Trophoblast cell (in vitro differentiated cells and primary cell): ENCODE data around the gene GNRHR.
A peak's percentile ranks its signal among the peaks of the same experiment; 100 is the strongest.

Experiments used
- DNase-seq, 2 donors: peaks; one replicate each; pipeline ENCODE4 v3.0.0-alpha.2; 2016
- H2AFZ ChIP-seq: 2 replicates; pipeline ENCODE4 v1.6.1; 2013; ENCODE audit warnings: low read length, moderate library complexity, mild to moderate bottlenecking; ENCODE audit not compliant: insufficient read depth, poor library complexity
- H2AK5ac ChIP-seq: 2 replicates; pipeline ENCODE4 v1.6.1; 2013; ENCODE audit warnings: mild to moderate bottlenecking, low read length
- H2BK120ac ChIP-seq: 2 replicates; pipeline ENCODE4 v1.6.1; 2013; ENCODE audit warnings: low read length, mild to moderate bottlenecking, moderate library complexity; ENCODE audit not compliant: insufficient read depth, poor library complexity
- H2BK12ac ChIP-seq: 2 replicates; pipeline ENCODE4 v1.6.1; 2013; ENCODE audit warnings: mild to moderate bottlenecking, low read length, moderate library complexity
- H2BK5ac ChIP-seq: 2 replicates; pipeline ENCODE4 v1.6.1; 2013; ENCODE audit warnings: low read length, low read depth, moderate library complexity, mild to moderate bottlenecking; ENCODE audit not compliant: poor library complexity
- H3K14ac ChIP-seq: 2 replicates; pipeline ENCODE4 v1.6.1; 2013; ENCODE audit warnings: mild to moderate bottlenecking, low read length
- H3K18ac ChIP-seq: 2 replicates; pipeline ENCODE4 v1.6.1; 2013; ENCODE audit warnings: mild to moderate bottlenecking, low read length
- H3K23ac ChIP-seq: 2 replicates; pipeline ENCODE4 v1.6.1; 2013; ENCODE audit warnings: low read length
- H3K27ac ChIP-seq: 2 replicates; pipeline ENCODE4 v1.5.1; 2013; ENCODE audit warnings: low read depth, mild to moderate bottlenecking, inconsistent platforms, low read length, moderate library complexity
- H3K27me3 ChIP-seq: 2 replicates; pipeline ENCODE4 v1.6.1; 2013; ENCODE audit warnings: inconsistent platforms, mild to moderate bottlenecking, low read length, moderate library complexity; ENCODE audit not compliant: insufficient read depth
- H3K36me3 ChIP-seq, 2 experiments: 1 replicate in 1 of 2; 2 replicates in 1 of 2; pipeline ENCODE4 v1.6.1; 2013; ENCODE audit warnings: low read length in 2 of 2, mild to moderate bottlenecking in 2 of 2, moderate library complexity in 1 of 2; ENCODE audit not compliant: insufficient read depth in 2 of 2, control insufficient read depth in 1 of 2
- H3K4ac ChIP-seq: 2 replicates; pipeline ENCODE4 v1.6.1; 2013; ENCODE audit warnings: low read depth, mild to moderate bottlenecking, low read length, moderate library complexity
- H3K4me1 ChIP-seq, 2 experiments: 1 replicate in 1 of 2; 2 replicates in 1 of 2; pipeline ENCODE4 v1.6.1; 2013; ENCODE audit warnings: low read length in 2 of 2, mild to moderate bottlenecking in 2 of 2, moderate library complexity in 1 of 2; ENCODE audit not compliant: insufficient read depth in 2 of 2, control insufficient read depth in 1 of 2
- H3K4me2 ChIP-seq: 2 replicates; pipeline ENCODE4 v1.6.1; 2013; ENCODE audit warnings: inconsistent platforms, mild to moderate bottlenecking, low read length, moderate library complexity
- H3K4me3 ChIP-seq: 2 replicates; pipeline ENCODE4 v1.5.1; 2013; ENCODE audit warnings: mild to moderate bottlenecking, low read depth, low read length, inconsistent platforms
- H3K79me1 ChIP-seq: one replicate; pipeline ENCODE4 v1.6.1; 2013; ENCODE audit warnings: low read length
- H3K79me2 ChIP-seq: 2 replicates; pipeline ENCODE4 v1.6.1; 2013; ENCODE audit warnings: low read length, mild to moderate bottlenecking; ENCODE audit not compliant: control insufficient read depth, insufficient read depth, poor library complexity
- H3K9ac ChIP-seq: 2 replicates; pipeline ENCODE4 v1.6.1; 2013; ENCODE audit warnings: mild to moderate bottlenecking, low read length
- H3K9me3 ChIP-seq: 2 replicates; pipeline ENCODE4 v1.6.1; 2013; ENCODE audit warnings: low read depth, mild to moderate bottlenecking, control low read depth, inconsistent platforms, low read length; ENCODE audit not compliant: insufficient read depth
- H4K12ac ChIP-seq: 2 replicates; pipeline ENCODE4 v1.6.1; 2013; ENCODE audit warnings: low read depth, mild to moderate bottlenecking, low read length, moderate library complexity
- H4K8ac ChIP-seq: 2 replicates; pipeline ENCODE4 v1.6.1; 2013; ENCODE audit warnings: low read depth, mild to moderate bottlenecking, low read length, moderate library complexity
- H4K91ac ChIP-seq: one replicate; pipeline ENCODE4 v1.6.1; 2013; ENCODE audit warnings: low read depth, mild to moderate bottlenecking, low read length, moderate library complexity
- WGBS: extraction: QIAGEN DNeasy Blood & Tissue Kit; methylation state at CpG from one replicate; pipeline ENCODE4 v1.1.7; 2013; ENCODE audit warnings: missing lambda C conversion rate; ENCODE audit not compliant: insufficient read length, insufficient coverage; ENCODE audit errors: extremely low coverage; 5-methylcytosine and 5-hydroxymethylcytosine counted together

Gene GNRHR

DNA sequence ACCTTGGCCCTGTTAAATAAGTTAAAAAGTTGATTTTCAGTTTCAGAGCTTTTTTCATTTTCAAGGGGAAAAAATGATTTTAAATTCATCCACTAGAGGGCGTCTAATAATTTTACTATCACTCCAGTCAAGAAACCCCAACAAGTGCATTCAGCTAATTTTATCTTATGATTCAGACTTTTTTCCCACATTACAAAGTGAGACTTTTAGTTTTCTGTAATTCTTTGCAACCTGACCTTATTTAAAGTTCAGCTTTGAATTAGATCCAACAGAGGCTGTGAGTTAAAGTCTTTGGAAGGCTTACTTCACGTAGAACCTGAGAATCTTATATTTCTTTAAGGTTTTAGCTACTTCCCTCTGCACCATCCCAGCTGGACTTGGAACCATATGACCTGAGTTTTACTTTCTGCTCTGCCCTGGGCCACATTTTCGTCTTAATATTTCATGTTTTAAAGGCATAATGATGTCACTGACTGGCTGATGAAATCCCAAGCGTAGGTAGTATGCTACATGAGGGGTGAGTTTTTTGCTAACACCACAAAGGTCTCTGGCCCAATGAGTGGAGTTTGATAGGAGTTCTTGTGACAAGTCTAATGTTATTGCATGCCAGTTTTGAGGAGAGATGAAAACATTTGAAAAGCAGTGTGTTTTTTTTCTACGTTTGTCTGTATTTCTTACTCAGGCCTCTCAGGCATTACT is 7.2 kb downstream of the GNRHR start:
- Histone ChIP-seq H2BK12ac (no peak overlapping the region), H4K91ac (no peak overlapping the region), H3K4me3 (no peak overlapping the region), H3K9ac (no peak overlapping the region), H3K79me2 (no peaks in the 10 kb centered on the region), H3K36me3 (no peaks in the 10 kb centered on the region), H3K4me1 (no peaks in the 10 kb centered on the region), H2BK5ac (no peak overlapping the region), H3K23ac (no peak overlapping the region), H3K27ac (no peak overlapping the region), H3K27me3 (no peaks in the 10 kb centered on the region), H2BK120ac (no peak overlapping the region), H3K9me3 (no peaks in the 10 kb centered on the region), H3K4me2 (no peak overlapping the region), H3K4ac (no peak overlapping the region), H3K14ac (no peak overlapping the region), H4K12ac (no peak overlapping the region), H3K18ac (no peak overlapping the region), H2AFZ (no peak overlapping the region), H2AK5ac (no peak overlapping the region), H4K8ac (no peak overlapping the region), H3K79me1 (no peaks in the 10 kb centered on the region)
- WGBS = no CpG with 5 or more reads among the region's 5 CpGs
- peak in 1 of 2 donors; percentile 77 for DNase-seq

DNA sequence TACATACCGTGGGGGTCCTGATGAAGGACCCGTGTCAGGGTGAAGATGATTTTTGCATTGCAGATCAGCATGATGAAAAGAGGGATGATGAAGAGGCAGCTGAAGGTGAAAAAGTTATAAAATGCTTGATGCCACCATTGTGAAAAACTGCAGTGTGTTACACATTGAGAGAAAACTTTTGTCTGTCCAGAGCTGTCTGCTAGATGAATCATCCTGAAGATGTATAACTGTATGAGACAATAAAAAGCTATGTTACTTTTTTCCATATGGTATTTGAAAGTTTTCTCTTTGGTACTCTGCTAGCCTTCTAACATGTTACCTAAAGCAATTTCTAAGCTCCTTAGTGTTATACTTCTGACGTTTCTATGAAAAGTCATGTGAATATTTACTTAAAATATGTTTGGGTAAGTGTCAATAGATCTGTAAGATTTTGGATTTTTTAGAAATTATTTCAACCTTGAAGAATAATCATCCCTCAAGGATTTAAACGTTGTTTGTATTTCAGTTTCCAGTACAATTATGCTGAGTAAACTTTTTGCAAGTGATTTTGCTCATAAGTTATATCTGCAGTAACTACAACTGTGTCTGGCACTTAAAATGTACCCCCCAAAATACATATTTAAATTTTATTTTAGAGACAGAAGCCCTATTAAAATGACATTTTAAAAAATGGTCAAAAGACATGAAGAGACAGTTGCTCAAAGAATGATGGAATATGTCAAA is 9.5 kb downstream of the GNRHR start:
- H3K9me3 ChIP-seq = no peaks in the 10 kb centered on the region
- no peak overlapping the region for H2AK5ac ChIP-seq
- H3K79me1 ChIP-seq = no peaks in the 10 kb centered on the region
- H2BK12ac ChIP-seq = no peak overlapping the region
- H2BK120ac ChIP-seq = no peak overlapping the region
- no peaks in the 10 kb centered on the region for H3K27me3 ChIP-seq
- H4K91ac ChIP-seq = no peak overlapping the region
- no peak overlapping the region for H3K4me2 ChIP-seq
- no peak overlapping the region for H4K8ac ChIP-seq
- WGBS = no CpG with 5 or more reads among the region's 4 CpGs
- no peak overlapping the region for H3K18ac ChIP-seq
- no peak overlapping the region for H3K4ac ChIP-seq
- H4K12ac ChIP-seq = no peak overlapping the region
- DNase-seq = peak in 1 of 2 donors; percentile 19
- H3K36me3 ChIP-seq = no peaks in the 10 kb centered on the region
- no peak overlapping the region for H2BK5ac ChIP-seq
- H3K27ac ChIP-seq = no peak overlapping the region
- H3K14ac ChIP-seq = no peak overlapping the region
- no peak overlapping the region for H3K9ac ChIP-seq
- H3K79me2 ChIP-seq = no peaks in the 10 kb centered on the region
- no peak overlapping the region for H3K23ac ChIP-seq
- no peak overlapping the region for H2AFZ ChIP-seq
- no peak overlapping the region for H3K4me3 ChIP-seq
- no peaks in the 10 kb centered on the region for H3K4me1 ChIP-seq

DNA sequence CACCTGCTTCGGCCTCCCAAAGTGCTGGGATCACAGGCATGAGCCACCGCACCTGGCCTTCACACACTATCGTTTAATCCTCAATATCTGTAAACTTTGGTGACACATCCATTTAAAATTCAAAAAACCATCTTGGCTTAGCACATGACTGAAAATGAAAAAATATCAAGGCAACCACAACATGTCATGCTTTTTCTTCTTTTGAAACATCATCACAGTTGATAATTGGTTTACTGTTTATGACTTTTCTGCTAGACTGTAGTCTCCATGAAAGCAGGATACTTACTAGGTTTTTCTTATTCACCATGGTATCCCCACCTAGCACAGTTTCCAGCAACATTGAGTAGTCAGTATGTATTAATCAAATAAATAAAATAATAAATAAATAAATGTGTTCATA is 11.0 kb downstream of the GNRHR start:
- H2BK5ac ChIP-seq = no peak overlapping the region
- H3K23ac ChIP-seq = no peak overlapping the region
- H4K91ac ChIP-seq = no peak overlapping the region
- no CpG with 5 or more reads among the region's 3 CpGs for WGBS
- no peak overlapping the region for H3K9ac ChIP-seq
- H3K4me3 ChIP-seq = no peak overlapping the region
- no peaks in the 10 kb centered on the region for H3K27me3 ChIP-seq
- H3K18ac ChIP-seq = no peak overlapping the region
- no peak overlapping the region for H3K4me2 ChIP-seq
- H3K14ac ChIP-seq = no peak overlapping the region
- no peak overlapping the region for H2AK5ac ChIP-seq
- no peak overlapping the region for H3K27ac ChIP-seq
- no peak overlapping the region for H4K12ac ChIP-seq
- H2BK12ac ChIP-seq = no peak overlapping the region
- H3K4me1 ChIP-seq = no peaks in the 10 kb centered on the region
- no peaks in the 10 kb centered on the region for H3K79me2 ChIP-seq
- no peak overlapping the region for H3K4ac ChIP-seq
- H4K8ac ChIP-seq = no peak overlapping the region
- no peak for DNase-seq
- H3K79me1 ChIP-seq = no peaks in the 10 kb centered on the region
- H2AFZ ChIP-seq = no peak overlapping the region
- H2BK120ac ChIP-seq = no peak overlapping the region
- no peaks in the 10 kb centered on the region for H3K9me3 ChIP-seq
- H3K36me3 ChIP-seq = no peaks in the 10 kb centered on the region

DNA sequence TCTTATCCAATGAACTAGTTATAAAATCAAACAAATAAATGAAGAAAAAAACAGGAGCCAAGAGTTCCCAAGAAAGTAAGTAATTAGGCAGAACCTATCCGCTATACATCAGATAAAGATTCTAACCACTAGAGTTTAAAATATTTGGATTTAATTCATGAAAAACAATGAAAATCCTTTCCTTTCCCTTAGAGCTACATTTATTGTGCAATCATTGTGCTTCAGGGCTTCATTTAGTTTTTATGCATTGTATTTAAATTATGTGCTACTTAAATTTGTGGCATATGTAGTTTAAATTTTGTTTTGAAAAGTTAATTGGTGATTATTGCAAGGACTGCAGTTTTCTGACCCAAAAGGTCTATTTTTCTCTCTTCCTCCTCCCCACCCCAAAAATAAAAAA is 17.9 kb downstream of the GNRHR start:
- Histone ChIP-seq H3K79me2 (no peaks in the 10 kb centered on the region), H3K4me2 (no peak overlapping the region), H2BK12ac (no peak overlapping the region), H3K9ac (no peak overlapping the region), H2AFZ (no peak overlapping the region), H3K4me1 (no peaks in the 10 kb centered on the region), H3K4me3 (no peak overlapping the region), H4K8ac (no peak overlapping the region), H4K91ac (no peak overlapping the region), H3K79me1 (no peaks in the 10 kb centered on the region), H3K14ac (no peak overlapping the region), H3K18ac (no peak overlapping the region), H3K23ac (no peak overlapping the region), H2AK5ac (no peak overlapping the region), H4K12ac (no peak overlapping the region), H3K27ac (no peak overlapping the region), H3K9me3 (no peaks in the 10 kb centered on the region), H2BK5ac (no peak overlapping the region), H3K27me3 (no peaks in the 10 kb centered on the region), H2BK120ac (no peak overlapping the region), H3K4ac (no peak overlapping the region), H3K36me3 (peaks cover 0 to 1% of the 10 kb centered on the region in 2 experiments)
- no peak for DNase-seq
- no CpG with 5 or more reads among the region's 1 CpG for WGBS
